NCI-H1105 (cell line): ENCODE results near the gene SMIM24.
"Not testable (repeated sequence)": the region's sequence is repeated elsewhere in the genome, so short reads cannot be mapped to it uniquely, and the experiment has no call there.

Experiments used
- DNase-seq: peaks from one replicate; lab custom pipeline; 2025; lab: John Stamatoyannopoulos, UW

The SMIM24 gene

GRCh38 chr19:3455960-3456601 is 24.2 kb downstream of the SMIM24 start:
- no peak for DNase-seq

- no peak for DNase-seq
These were observed 24.9 kb downstream of the SMIM24 start for GRCh38 chr19:3455393-3455955.

DNA sequence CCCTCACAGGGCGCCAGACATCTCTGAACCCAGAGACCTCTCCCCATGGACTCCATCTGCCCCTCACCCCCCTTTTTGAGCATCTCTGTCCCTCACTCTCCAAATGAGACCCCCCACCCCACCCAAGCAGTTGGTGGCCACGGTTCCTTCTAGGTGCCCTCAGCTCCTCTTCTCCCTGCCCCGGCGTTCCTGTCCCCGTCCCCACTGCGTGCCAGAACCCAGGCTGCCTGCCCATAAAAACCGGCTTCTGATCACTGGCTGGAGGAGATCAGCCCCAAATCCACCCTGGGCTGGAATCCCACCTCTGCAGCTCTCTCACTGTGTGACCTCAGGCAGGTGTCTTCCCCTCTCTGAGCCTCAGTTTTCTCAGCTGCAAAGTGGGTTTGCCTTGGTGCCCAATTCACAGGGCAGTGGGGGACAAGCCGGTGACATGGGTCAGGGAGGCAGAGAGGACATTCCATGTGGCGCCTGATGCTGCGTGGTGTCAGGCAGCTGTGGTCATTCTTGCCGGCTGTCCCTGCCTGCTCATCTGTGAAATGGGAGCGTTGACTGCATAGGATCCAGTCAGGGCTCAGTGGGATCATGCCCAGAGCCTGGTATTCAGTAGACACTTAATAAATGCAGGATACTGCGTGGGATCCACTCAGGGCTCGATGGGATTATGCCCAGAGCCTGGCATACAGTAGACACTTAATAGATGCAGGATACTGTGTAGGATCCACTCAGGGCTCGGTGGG is 25.5 kb downstream of the SMIM24 start:
- DNase-seq = no peak

DNA sequence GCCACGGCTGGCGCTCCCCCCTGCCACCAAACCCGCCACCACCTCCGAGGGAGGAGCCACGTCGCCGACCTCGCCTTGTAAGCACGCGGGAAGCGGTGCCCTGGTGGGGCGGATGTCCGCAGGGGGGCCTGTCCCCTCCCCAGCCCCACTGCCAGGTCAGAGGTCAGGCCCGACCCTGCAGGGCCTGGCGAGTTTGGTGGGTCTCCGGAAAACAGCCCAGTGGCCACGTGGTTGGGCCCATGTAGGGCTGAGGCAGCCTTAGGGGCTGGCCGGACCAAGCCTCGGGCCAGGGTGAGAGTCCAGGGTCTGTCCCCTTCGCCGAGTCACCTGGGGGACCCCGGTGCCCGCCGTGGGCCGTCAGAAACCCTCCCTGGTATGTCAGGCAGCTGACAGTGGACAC is 26.5 kb downstream of the SMIM24 start:
- no peak for DNase-seq

- DNase-seq = not testable (repeated sequence)
These were observed 27.4 kb downstream of the SMIM24 start for GRCh38 chr19:3452942-3453214.

DNA sequence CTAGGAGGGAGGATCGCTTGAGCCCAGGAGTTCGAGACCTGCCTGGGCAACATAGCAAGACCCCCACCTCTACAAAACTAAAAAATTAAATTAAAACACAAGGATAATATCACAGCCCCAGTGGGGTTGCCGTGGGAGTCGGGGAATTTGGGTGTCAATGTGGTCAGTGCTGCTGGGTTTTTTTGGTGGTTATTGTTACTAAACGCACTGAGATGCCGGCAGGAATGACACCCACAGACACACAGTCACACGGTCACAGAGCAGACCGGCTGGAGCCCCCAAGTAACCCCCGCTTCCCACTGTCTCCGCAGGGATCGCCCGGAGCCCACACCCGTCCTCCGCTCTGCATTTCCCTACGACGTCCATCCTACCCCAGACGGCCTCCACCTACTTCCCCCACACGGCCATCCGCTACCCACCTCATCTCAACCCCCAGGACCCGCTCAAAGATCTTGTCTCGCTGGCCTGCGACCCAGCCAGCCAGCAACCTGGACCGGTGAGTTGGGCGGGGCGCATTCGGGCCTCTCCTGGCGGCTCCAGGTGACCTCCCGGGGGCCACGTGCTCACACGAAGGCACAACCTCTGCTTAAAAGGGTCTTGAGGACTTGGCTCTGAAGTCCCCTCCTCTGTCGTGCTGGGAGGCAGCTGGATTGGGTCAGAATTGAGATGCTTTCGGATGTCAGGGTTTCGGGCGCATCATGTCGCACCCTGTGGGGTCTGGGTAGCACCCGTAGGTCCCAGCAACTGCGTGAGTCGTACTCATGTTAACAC is 28.0 kb downstream of the SMIM24 start:
- DNase-seq = no peak

DNA sequence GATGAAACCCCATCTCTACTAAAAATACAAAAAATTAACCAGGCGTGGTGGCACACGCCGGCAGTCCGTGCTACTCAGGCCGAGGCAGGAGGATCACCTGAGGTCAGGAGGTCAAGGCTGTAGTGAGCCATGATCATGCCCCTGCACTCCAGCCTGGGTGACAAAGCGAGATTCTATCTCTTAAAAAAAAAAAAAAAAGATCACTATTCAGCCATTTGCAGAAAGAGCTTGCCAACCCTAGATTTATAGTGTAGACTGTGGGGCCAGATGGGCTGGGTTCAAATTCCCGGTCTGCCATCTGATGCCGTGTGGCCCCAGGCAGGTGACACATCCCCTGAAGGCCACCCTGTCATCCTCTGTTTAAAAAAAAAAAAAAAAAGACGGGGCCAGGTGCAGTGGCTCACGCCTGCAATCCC is 28.9 kb downstream of the SMIM24 start:
- no peak for DNase-seq

DNA sequence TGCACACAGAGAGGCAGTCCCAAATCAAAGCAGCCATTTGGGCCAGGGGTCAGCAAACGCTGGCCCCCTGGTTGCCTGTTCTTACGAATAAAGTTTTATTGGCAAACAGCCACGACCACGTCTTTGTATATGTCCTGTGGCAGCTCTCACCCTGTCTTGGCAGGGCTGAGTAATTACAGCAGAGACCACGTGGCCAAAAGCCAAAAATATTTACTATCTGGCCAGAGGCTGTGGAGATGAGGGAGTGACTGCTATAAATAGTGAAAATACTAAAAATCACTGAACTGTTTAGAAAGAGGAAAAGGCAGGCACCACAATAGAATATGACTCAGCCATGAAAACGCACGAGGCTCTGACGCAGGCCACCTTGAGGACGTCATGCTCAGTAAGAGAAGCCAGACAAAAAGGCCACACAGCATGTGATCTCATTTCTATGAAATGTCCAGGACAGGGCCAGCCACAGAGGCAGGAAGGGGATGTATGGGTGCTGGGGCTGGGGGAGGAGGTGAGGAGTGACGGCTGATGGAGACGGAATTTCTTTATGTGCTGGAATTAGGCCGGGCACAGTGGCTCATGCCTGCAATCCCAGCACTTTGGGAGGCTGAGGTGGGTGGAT is 29.4 kb downstream of the SMIM24 start:
- DNase-seq = no peak

GRCh38 chr19:3448616-3449334 is 31.6 kb downstream of the SMIM24 start:
- DNase-seq = no peak

DNA sequence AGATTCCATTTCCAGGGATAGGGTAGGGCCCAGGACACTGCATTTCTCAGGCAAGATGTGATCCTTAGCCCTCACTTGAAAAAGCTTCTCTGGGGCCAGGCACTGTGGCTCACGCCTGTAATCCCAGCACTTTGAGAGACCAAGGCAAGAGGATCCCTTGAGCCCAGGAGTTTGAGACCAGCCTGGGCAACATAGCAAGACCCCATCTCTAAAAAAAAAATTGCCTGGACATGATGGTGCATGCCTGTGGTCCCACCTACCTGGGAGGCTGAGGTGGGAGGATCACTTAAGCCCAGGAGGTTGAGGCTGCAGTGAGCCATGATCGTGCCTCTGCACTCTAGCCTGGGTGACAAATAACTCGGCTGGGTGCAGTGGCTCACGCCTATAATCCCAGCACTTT is 33.7 kb downstream of the SMIM24 start:
- not testable (repeated sequence) for DNase-seq

- no peak for DNase-seq
These were observed 35.6 kb downstream of the SMIM24 start for GRCh38 chr19:3444695-3445234.

- DNase-seq = no peak
These were observed 36.3 kb downstream of the SMIM24 start for GRCh38 chr19:3443840-3444694.

DNA sequence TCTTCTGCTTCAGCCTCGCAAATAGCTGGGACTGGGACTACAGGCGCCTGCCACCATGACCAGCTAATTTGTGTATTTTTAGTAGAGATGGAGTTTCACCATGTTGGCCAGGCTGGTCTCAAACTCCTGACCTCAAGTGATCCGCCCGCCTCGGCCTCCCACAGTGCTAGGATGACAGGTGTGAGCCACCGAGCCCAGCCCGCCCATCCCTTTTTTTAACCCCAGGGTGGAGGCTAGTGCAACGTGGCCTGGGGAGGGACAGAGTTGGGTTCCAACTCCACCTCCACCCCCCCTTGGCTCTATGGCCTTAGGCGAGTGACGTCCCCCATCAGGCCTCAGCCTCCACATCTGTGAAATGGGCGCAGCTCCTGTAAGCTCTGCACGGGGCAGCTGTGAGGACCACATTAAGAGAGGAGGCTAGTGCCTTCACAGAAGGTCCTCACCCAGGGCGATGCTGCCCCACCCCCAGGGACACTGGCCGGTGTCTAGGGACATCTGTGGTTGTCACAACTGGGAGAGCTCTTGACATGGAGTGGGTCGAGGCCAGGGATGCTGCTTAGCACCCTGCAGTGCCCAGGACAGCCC is 37.7 kb downstream of the SMIM24 start:
- DNase-seq = no peak

- DNase-seq = no peak
These were observed 38.4 kb downstream of the SMIM24 start for GRCh38 chr19:3441986-3442329.

GRCh38 chr19:3441089-3441985 is 39.0 kb downstream of the SMIM24 start:
- no peak for DNase-seq

DNA sequence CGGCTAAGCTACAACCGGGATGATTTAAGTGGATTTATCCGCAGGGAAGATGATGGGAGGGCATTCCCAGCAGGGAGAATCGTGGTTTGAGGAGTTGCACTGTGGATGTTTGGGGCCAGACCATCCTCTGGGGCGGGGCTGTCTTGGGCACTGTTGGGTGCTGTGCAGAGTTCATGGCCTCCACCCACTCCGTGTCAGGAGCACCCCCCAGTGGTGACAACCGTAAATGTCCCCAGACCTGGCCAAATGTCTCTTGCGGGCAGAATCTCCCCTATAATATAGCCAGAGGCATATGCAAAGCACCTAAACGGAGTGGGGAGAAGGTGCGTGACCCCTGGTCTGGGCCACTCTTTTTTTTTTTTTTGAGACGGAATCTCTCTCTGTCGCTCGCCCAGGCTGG is 40.2 kb downstream of the SMIM24 start:
- no peak for DNase-seq

DNA sequence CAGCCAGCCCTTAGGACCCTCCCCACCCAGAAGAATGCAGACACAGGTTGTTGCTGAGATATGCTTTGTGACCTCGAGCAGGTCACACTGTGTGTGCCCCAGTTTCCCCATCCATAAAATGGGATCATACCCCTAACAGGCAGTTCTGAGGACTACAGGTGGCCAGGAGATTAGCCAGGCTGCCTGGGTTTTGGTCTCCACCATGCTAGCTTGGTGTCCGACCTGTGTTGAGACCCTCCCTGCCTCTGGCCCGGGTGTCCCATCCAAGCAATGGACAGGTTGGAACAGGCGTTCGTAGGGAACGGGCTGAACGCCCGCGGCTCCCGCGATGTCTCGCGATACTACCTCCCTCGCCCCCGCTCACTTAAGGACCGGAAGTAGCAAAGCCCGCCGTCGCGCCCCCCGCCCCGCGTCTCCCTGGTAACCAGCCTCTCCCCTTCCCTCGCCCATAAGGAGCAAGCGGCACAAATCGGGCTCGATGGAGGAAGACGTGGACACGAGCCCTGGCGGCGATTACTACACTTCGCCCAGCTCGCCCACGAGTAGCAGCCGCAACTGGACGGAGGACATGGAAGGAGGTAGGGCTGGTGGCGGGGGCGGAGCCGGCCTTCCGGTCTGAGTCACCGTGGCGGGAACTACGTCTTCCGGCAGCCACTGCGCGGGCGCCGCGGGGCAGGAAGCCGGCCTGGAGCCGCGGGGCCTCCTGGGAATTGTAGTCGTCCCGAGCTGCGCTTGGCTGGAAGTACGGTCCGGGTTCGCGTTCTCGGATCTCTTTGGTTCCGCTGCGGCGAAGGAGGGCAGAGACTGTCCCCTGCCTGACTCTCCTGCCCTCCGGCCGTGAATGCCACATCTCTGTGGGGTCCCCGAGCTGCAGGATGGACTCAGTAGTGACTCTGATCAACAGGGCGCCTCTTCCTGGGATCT is 45.4 kb downstream of the SMIM24 start:
- peak; percentile 94 for DNase-seq
